Measurements from ENCODE around the gene PSMB9. TPM values are rescaled to one million over a fixed set of nuclear protein-coding genes. Genes with fewer than 3 reads are reported as not detected.

The PSMB9 gene
- total and polyA plus RNA-seq, 9 of the 15 experiments (the other 6 are each of a cell fraction or from before 2014, with no cell fraction given) = 1.1 to 3.7 (median 2.4) TPM

- TF ChIP-seq, protein P1, sequence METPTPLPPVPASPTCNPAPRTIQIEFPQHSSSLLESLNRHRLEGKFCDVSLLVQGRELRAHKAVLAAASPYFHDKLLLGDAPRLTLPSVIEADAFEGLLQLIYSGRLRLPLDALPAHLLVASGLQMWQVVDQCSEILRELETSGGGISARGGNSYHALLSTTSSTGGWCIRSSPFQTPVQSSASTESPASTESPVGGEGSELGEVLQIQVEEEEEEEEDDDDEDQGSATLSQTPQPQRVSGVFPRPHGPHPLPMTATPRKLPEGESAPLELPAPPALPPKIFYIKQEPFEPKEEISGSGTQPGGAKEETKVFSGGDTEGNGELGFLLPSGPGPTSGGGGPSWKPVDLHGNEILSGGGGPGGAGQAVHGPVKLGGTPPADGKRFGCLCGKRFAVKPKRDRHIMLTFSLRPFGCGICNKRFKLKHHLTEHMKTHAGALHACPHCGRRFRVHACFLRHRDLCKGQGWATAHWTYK (CRISPR knock-in tag; IDR thresholded peaks at IDR 0.05) = no peak
- TF ChIP-seq SMARCB1 (IDR thresholded peaks at IDR 0.05; ENCODE audit: insufficient read length, low read depth) (no peak), POLR2AphosphoS2 (IDR thresholded peaks at IDR 0.05; ENCODE audit: low read length) (no peak), ZBTB40 (IDR thresholded peaks at IDR 0.05) (peak; percentile 80), ZBTB40 (CRISPR knock-in tag; IDR thresholded peaks at IDR 0.05) (0 out of 2 replicates have a peak, but pooled peaks have one; percentile 46), HNRNPUL1 (IDR thresholded peaks at IDR 0.05; ENCODE audit: low read length) (no peak), ZC3H11A (IDR thresholded peaks at IDR 0.05; ENCODE audit: low read depth, low read length) (0 out of 2 replicates have a peak, but pooled peaks have one; percentile 27), POU5F1 (IDR thresholded peaks at IDR 0.05; ENCODE audit: borderline replicate concordance, low read depth, low read length, partially characterized antibody) (no peak)
- TF ChIP-seq, protein P2, sequence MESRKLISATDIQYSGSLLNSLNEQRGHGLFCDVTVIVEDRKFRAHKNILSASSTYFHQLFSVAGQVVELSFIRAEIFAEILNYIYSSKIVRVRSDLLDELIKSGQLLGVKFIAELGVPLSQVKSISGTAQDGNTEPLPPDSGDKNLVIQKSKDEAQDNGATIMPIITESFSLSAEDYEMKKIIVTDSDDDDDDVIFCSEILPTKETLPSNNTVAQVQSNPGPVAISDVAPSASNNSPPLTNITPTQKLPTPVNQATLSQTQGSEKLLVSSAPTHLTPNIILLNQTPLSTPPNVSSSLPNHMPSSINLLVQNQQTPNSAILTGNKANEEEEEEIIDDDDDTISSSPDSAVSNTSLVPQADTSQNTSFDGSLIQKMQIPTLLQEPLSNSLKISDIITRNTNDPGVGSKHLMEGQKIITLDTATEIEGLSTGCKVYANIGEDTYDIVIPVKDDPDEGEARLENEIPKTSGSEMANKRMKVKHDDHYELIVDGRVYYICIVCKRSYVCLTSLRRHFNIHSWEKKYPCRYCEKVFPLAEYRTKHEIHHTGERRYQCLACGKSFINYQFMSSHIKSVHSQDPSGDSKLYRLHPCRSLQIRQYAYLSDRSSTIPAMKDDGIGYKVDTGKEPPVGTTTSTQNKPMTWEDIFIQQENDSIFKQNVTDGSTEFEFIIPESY (CRISPR knock-in tag; IDR thresholded peaks at IDR 0.05) = peak; percentile 64; the same call in 1 of the 2 replicates
- TF ChIP-seq, protein P3, sequence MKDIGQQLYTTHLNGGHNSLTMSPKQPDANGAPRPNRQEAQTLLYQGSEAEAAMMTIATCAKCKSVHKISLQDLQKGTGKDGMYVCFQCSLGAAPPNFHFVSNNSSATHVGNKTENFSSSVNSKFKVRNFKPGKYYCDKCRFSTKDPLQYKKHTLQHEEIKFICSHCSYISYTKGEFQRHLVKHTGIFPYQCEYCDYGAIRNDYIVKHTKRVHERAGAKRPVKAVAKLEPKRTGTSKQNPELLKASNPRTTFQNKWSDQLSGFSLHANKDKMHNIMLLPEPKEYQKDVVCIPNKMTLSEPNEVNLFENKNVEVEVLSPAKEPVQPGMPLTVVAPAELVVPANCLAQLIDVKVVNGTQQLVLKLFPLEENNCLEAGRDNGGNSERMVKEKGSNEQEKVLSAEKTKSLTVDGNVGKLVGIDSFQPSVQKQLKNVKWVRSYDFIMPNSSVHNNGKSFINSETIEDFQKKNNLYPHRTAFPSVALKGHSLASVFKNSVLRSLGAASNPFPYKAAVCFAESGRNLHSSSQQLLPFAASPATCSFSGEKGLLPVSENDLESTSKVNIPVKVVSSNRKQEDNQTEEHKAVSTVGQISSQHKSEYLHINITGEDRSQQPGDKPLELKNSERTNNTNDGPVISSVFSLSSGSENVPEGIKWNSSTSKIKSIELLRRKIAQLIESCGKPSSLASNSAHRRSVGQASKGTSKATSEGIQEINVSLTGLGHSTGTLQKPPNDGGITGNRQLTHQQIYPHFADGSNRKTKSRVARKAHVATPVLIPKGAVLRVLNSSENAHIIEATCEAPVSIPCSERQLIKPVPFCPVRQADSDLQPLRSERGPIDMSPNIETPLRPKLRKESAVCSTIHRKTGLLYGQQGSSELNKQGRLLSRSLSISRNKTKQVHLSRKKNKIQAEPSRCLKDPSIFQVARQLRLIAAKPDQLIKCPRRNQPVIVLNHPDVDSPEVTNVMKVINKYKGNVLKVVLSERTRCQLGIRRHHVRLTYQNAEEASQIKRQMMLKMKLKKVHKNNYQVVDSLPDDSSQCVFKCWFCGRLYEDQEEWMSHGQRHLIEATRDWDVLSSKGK (CRISPR knock-in tag; IDR thresholded peaks at IDR 0.05) = no peak
Measured at GRCh38 chr6:32838114-32838958, 15.7 kb upstream of the PSMB9 start, which contains the start of gene TAP2 (continued).

All from K562 (cell line).